Measurements from ENCODE around the gene PCID2. TPM values are rescaled to one million over a fixed set of nuclear protein-coding genes. Genes with fewer than 3 reads are reported as not detected.
"Not testable (repeated sequence)": the region's sequence is repeated elsewhere in the genome, so short reads cannot be mapped to it uniquely, and the experiment has no call there.

PCID2 gene
- total RNA-seq, 4 donors from 2014 or later = 21.0 to 47.9 (median 33.6) TPM

GRCh38 chr13:113164492-113164891, 44.0 kb downstream of the PCID2 start:
- 55 to 79% methylated on average over 3 to 12 of the region's 12 CpGs for WGBS, 2 donors
- peaks cover 0 to 41% (median 1%) of the 10 kb centered on the region in 4 donors for H3K27me3 ChIP-seq
- TF ChIP-seq POLR2A (IDR thresholded peaks at IDR 0.05) (no peak), CTCF (IDR thresholded peaks at IDR 0.05) (no peak)
- H3K27ac ChIP-seq = no peak overlapping the region
- no peaks in the 10 kb centered on the region for H3K9me3 ChIP-seq
- peaks cover 0 to 9% (median 0%) of the 10 kb centered on the region in 3 donors for H3K36me3 ChIP-seq
- intact Hi-C loops (cut with DNase I) = no loop called here
- DNase-seq = no peak
- no peaks in the 10 kb centered on the region for H3K4me1 ChIP-seq
- no peak overlapping the region for H3K4me3 ChIP-seq

- Histone ChIP-seq H3K4me1 (no peaks in the 10 kb centered on the region), H3K9me3 (no peaks in the 10 kb centered on the region), H3K36me3 (peaks cover 0 to 3% (median 0%) of the 10 kb centered on the region in 3 donors), H3K27me3 (peaks cover 0 to 49% (median 1%) of the 10 kb centered on the region in 4 donors), H3K4me3 (no peak overlapping the region), H3K27ac (no peak overlapping the region)
- no peak for TF ChIP-seq POLR2A (IDR thresholded peaks at IDR 0.05)
- no peak for TF ChIP-seq CTCF (IDR thresholded peaks at IDR 0.05)
- intact Hi-C loops (cut with DNase I) = no loop called here
- 37 to 45% methylated on average over 13 to 19 of the region's 25 CpGs for WGBS, 2 donors
- DNase-seq = no peak
Measured at GRCh38 chr13:113162783-113163685, 45.4 kb downstream of the PCID2 start.

- 20% methylated on average over 2 of the region's 13 CpGs; no CpG with 5 or more reads in 1 of the 2 donors for WGBS, 2 donors
- intact Hi-C loops (cut with DNase I); H3K36me3 ChIP-seq; H3K4me3 ChIP-seq; H3K9me3 ChIP-seq; DNase-seq; H3K4me1 ChIP-seq; H3K27ac ChIP-seq: not testable (repeated sequence)
- peaks cover 0 to 49% (median 1%) of the 10 kb centered on the region in 4 donors for H3K27me3 ChIP-seq
Measured at GRCh38 chr13:113161975-113162374, 46.5 kb downstream of the PCID2 start.

- intact Hi-C loops (cut with DNase I) = no loop called here
- H3K4me3 ChIP-seq = no peak overlapping the region
- H3K27me3 ChIP-seq = peaks cover 0 to 49% (median 1%) of the 10 kb centered on the region in 4 donors
- H3K27ac ChIP-seq = no peak overlapping the region
- H3K9me3 ChIP-seq = no peaks in the 10 kb centered on the region
- DNase-seq = no peak
- no peaks in the 10 kb centered on the region for H3K4me1 ChIP-seq
- WGBS, 2 donors = 55 to 67% methylated on average over 7 to 8 of the region's 16 CpGs
- TF ChIP-seq CTCF (IDR thresholded peaks at IDR 0.05) = no peak
- H3K36me3 ChIP-seq = no peaks in the 10 kb centered on the region
Measured at GRCh38 chr13:113161433-113161832, 47.0 kb downstream of the PCID2 start.

GRCh38 chr13:113160983-113161382, 47.5 kb downstream of the PCID2 start:
- intact Hi-C loops (cut with DNase I) = no loop called here
- TF ChIP-seq POLR2A (IDR thresholded peaks at IDR 0.05) (no peak), CTCF (IDR thresholded peaks at IDR 0.05) (no peak)
- H3K9me3 ChIP-seq = no peaks in the 10 kb centered on the region
- H3K36me3 ChIP-seq = no peaks in the 10 kb centered on the region
- 84 to 87% methylated on average over 6 to 9 of the region's 12 CpGs for WGBS, 2 donors
- H3K27ac ChIP-seq = no peak overlapping the region
- H3K4me1 ChIP-seq = no peaks in the 10 kb centered on the region
- H3K4me3 ChIP-seq = no peak overlapping the region
- H3K27me3 ChIP-seq = peaks cover 0 to 49% (median 1%) of the 10 kb centered on the region in 4 donors
- DNase-seq = no peak
